WTC11 (cell line): ENCODE data around the gene NRXN3.

ENCODE experiments used
- CTCF ChIP-seq: fragments of 200-600 bp; IDR thresholded peaks from 2 replicates; pipeline ENCODE4 v1.8.0; 2022; ENCODE audit warnings: antibody characterized with exemption
- ZNF512 ChIP-seq: sonication (generic); formaldehyde crosslinking; IDR thresholded peaks from 2 replicates; pipeline ENCODE4 v1.8.1; 2022; ENCODE audit warnings: missing genetic modification reagents, borderline replicate concordance

- no peak for TF ChIP-seq ZNF512 (CRISPR knock-in tag)
- no peak for TF ChIP-seq CTCF
Measured at GRCh38 chr14:79542121-79542520, 1371.9 kb downstream of the NRXN3 start.
